Astrocyte (in vitro differentiated cells and primary cell): ENCODE results near the gene APBA3. TPM values are rescaled to one million over a fixed set of nuclear protein-coding genes. Genes with fewer than 3 reads are reported as not detected.
A peak's percentile ranks its signal among the peaks of the same experiment; 100 is the strongest.

Experiments used
- DNase-seq: peaks from one replicate; pipeline ENCODE4 v3.0.0-alpha.2; 2010; ENCODE audit warnings: low read depth
- FAIRE-seq: peaks from 2 replicates; lab custom pipeline; 2011; peaks lifted over from hg19 to GRCh38; lab: Jason Lieb, UNC
- H2AFZ ChIP-seq: 2 replicates; pipeline ENCODE4 v1.6.0; 2012; ENCODE audit warnings: low read depth, low read length, inconsistent platforms
- H3K27ac ChIP-seq: 2 replicates; pipeline ENCODE4 v1.5.1; 2011; ENCODE audit warnings: low read depth, low read length, inconsistent platforms
- H3K27me3 ChIP-seq: 2 replicates; pipeline ENCODE4 v1.6.0; 2011; ENCODE audit warnings: low read length, inconsistent platforms; ENCODE audit not compliant: insufficient read depth
- H3K36me3 ChIP-seq: 2 replicates; pipeline ENCODE4 v1.5.1; 2011; ENCODE audit warnings: low read length, inconsistent platforms; ENCODE audit not compliant: insufficient read depth
- H3K4me1 ChIP-seq: 2 replicates; pipeline ENCODE4 v1.5.1; 2011; ENCODE audit warnings: low read length, inconsistent platforms; ENCODE audit not compliant: insufficient read depth
- H3K4me2 ChIP-seq: 2 replicates; pipeline ENCODE4 v1.6.0; 2012; ENCODE audit warnings: low read length, inconsistent platforms
- H3K4me3 ChIP-seq: 2 replicates; pipeline ENCODE4 v1.5.1; 2011; ENCODE audit warnings: low read depth, mild to moderate bottlenecking, low read length, inconsistent platforms; ENCODE audit not compliant: insufficient read depth
- H3K79me2 ChIP-seq: 2 replicates; pipeline ENCODE4 v1.6.0; 2012; ENCODE audit warnings: mild to moderate bottlenecking, low read length, inconsistent platforms; ENCODE audit not compliant: insufficient read depth
- H3K9ac ChIP-seq: 2 replicates; pipeline ENCODE4 v1.6.0; 2012; ENCODE audit warnings: mild to moderate bottlenecking, low read length, inconsistent platforms
- H3K9me3 ChIP-seq: 2 replicates; pipeline ENCODE4 v1.5.1; 2012; ENCODE audit warnings: low read depth, mild to moderate bottlenecking, low read length, inconsistent platforms; ENCODE audit not compliant: insufficient read depth
- H4K20me1 ChIP-seq: 2 replicates; pipeline ENCODE4 v1.6.0; 2012; ENCODE audit warnings: low read length, inconsistent platforms; ENCODE audit not compliant: insufficient read depth
- H3K27ac Mint-ChIP-seq: one replicate; pipeline ENCODE4 v1.8.0; 2021; ENCODE audit warnings: mild to moderate bottlenecking, mixed read lengths; ENCODE audit not compliant: unreplicated experiment
- H3K27me3 Mint-ChIP-seq: one replicate; pipeline ENCODE4 v1.8.0; 2021; ENCODE audit warnings: low read depth, mixed read lengths; ENCODE audit not compliant: unreplicated experiment
- H3K36me3 Mint-ChIP-seq: one replicate; pipeline ENCODE4 v1.8.0; 2021; ENCODE audit warnings: low read depth, mixed read lengths; ENCODE audit not compliant: unreplicated experiment
- H3K4me1 Mint-ChIP-seq: one replicate; pipeline ENCODE4 v1.8.0; 2021; ENCODE audit warnings: low read depth, mixed read lengths; ENCODE audit not compliant: unreplicated experiment
- H3K4me3 Mint-ChIP-seq: one replicate; pipeline ENCODE4 v1.8.0; 2021; ENCODE audit warnings: mild to moderate bottlenecking, moderate library complexity, mixed read lengths; ENCODE audit not compliant: unreplicated experiment
- H3K9me3 Mint-ChIP-seq: one replicate; pipeline ENCODE4 v1.8.0; 2021; ENCODE audit warnings: mild to moderate bottlenecking, mixed read lengths; ENCODE audit not compliant: unreplicated experiment
- EZH2 ChIP-seq: IDR thresholded peaks from 2 replicates; pipeline ENCODE4 v1.6.1; 2012; ENCODE audit warnings: mild to moderate bottlenecking, low read length, inconsistent platforms; ENCODE audit not compliant: insufficient read depth
- total RNA-seq: library from RNA; stranded (reverse); gene quantifications from 2 replicates; pipeline ENCODE4 v1.2.1, GENCODE V29; 2021
- TF ChIP-seq, protein P1 (sequence below): IDR thresholded peaks from 2 replicates; pipeline ENCODE4 v1.5.1; 2011; ENCODE audit warnings: low read depth, mild to moderate bottlenecking, inconsistent platforms, low read length, moderate library complexity; ENCODE audit not compliant: insufficient read depth

The APBA3 gene
- total RNA-seq, 1 donor from 2014 or later: 16.5 TPM

DNA sequence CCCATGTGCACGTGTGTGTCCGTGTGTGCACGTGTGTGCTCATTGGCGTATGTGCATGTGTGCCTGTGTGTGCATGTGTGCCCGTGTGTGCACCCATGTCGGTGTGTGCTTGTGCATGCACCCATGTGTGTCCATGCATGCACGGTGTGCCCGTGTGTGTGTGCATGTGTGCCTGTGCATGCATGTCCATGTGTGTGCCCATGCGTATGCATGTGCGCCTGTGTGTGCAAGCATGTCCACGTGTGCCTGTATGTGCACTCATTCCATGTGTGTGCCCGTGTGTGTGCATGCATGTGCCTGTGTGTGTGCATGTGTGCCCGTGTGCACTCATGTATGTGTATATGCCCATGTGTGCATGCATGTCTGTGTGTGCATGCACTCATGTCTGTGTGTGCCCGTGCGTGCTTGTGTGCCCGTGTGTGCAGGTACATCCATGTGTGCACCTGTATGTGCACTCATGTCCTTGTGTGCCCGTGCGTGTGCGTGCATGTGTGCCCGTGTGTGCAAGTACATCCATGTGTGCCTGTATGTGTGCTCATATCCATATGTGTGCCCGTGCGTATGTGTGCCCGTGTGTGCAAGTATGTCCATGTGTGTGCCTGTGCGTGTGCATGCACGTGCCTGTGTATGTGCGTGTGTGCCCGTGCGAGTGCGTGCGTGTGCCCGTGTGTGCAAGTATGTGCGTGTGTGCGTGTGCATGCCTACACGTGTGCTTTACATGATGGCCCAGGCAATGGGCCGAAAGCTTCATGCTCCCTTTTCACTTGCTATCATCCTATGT, 46.3 kb upstream of the APBA3 start:
- H3K36me3 Mint-ChIP-seq: no peaks in the 10 kb centered on the region
- no peaks in the 10 kb centered on the region for H3K9me3 Mint-ChIP-seq
- H3K9ac ChIP-seq: no peak overlapping the region
- H3K4me3 Mint-ChIP-seq: no peak overlapping the region
- H3K4me1 Mint-ChIP-seq: peaks cover 2% of the 10 kb centered on the region
- H3K4me2 ChIP-seq: no peak overlapping the region
- peak overlapping the region; percentile 34 for H3K27ac Mint-ChIP-seq
- no peak overlapping the region for H3K4me3 ChIP-seq
- no peaks in the 10 kb centered on the region for H3K9me3 ChIP-seq
- peaks cover 21% of the 10 kb centered on the region for H3K27me3 Mint-ChIP-seq
- H3K27ac ChIP-seq: no peak overlapping the region
- peaks cover 4% of the 10 kb centered on the region for H3K27me3 ChIP-seq
- H3K4me1 ChIP-seq: no peaks in the 10 kb centered on the region
- no peaks in the 10 kb centered on the region for H4K20me1 ChIP-seq
- no peaks in the 10 kb centered on the region for H3K36me3 ChIP-seq
- DNase-seq: no peak
- H2AFZ ChIP-seq: no peak overlapping the region
- no peak for TF ChIP-seq EZH2
- TF ChIP-seq, protein P1, sequence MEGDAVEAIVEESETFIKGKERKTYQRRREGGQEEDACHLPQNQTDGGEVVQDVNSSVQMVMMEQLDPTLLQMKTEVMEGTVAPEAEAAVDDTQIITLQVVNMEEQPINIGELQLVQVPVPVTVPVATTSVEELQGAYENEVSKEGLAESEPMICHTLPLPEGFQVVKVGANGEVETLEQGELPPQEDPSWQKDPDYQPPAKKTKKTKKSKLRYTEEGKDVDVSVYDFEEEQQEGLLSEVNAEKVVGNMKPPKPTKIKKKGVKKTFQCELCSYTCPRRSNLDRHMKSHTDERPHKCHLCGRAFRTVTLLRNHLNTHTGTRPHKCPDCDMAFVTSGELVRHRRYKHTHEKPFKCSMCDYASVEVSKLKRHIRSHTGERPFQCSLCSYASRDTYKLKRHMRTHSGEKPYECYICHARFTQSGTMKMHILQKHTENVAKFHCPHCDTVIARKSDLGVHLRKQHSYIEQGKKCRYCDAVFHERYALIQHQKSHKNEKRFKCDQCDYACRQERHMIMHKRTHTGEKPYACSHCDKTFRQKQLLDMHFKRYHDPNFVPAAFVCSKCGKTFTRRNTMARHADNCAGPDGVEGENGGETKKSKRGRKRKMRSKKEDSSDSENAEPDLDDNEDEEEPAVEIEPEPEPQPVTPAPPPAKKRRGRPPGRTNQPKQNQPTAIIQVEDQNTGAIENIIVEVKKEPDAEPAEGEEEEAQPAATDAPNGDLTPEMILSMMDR: no peak
- no peaks in the 10 kb centered on the region for H3K79me2 ChIP-seq
- FAIRE-seq: no peak

DNA sequence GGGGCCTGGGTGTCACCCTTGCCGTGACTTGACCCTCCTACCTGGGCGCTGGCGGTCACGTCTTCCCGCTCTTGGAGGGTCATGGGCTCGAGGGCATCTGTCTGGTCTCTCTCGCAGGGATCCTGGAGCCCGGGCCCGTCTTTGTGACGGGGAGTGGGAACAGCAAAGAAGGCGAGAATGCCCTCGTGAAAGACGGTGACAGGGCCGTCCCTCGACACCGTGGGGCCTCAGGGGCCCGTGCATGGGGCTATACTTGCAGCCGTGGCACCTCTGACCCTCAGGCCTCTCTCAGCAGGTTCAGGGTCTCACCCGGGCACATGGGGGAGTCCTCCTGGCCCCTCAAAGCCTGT, 45.6 kb upstream of the APBA3 start:
- Mint-ChIP-seq H3K27me3 (peaks cover 25% of the 10 kb centered on the region), H3K4me3 (no peak overlapping the region), H3K27ac (no peak overlapping the region), H3K36me3 (no peaks in the 10 kb centered on the region), H3K9me3 (no peaks in the 10 kb centered on the region), H3K4me1 (no peaks in the 10 kb centered on the region)
- no peak for FAIRE-seq
- no peak overlapping the region for H2AFZ ChIP-seq
- TF ChIP-seq, protein P1: no peak
- no peak for TF ChIP-seq EZH2
- no peaks in the 10 kb centered on the region for H3K36me3 ChIP-seq
- no peak overlapping the region for H3K4me2 ChIP-seq
- peaks cover 4% of the 10 kb centered on the region for H3K27me3 ChIP-seq
- H3K4me1 ChIP-seq: no peaks in the 10 kb centered on the region
- no peaks in the 10 kb centered on the region for H3K9me3 ChIP-seq
- no peak overlapping the region for H3K4me3 ChIP-seq
- no peak overlapping the region for H3K27ac ChIP-seq
- H3K79me2 ChIP-seq: no peaks in the 10 kb centered on the region
- DNase-seq: no peak
- no peaks in the 10 kb centered on the region for H4K20me1 ChIP-seq
- no peak overlapping the region for H3K9ac ChIP-seq

DNA sequence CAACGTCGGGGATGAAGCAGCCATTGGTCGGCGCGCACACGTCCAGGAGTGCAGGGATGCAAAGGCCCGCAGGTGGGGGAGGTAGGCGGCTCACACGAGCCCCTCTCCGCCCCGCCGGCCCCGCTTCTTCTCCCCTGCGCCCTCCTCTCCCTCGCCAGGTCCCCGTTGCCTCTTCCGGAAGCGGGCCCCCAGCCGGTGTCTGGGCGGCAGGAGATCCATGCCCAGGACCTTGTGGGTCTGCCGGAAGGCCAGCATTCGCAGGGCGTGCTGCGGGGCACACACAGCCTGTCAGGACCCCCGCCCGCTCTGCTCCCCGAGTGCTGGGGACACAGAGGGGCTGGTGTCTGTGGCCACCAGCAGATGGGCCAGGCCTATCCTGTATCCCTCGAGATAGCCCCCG, 44.4 kb upstream of the APBA3 start:
- Histone ChIP-seq H3K36me3 (no peaks in the 10 kb centered on the region), H3K9ac (no peak overlapping the region), H3K4me2 (no peak overlapping the region), H3K27ac (no peak overlapping the region), H3K79me2 (no peaks in the 10 kb centered on the region), H2AFZ (no peak overlapping the region), H3K9me3 (no peaks in the 10 kb centered on the region), H3K4me3 (no peak overlapping the region), H3K4me1 (peaks cover 8% of the 10 kb centered on the region), H3K27me3 (peaks cover 16% of the 10 kb centered on the region), H4K20me1 (no peaks in the 10 kb centered on the region)
- no peak overlapping the region for H3K27ac Mint-ChIP-seq
- DNase-seq (no peak), FAIRE-seq (no peak)
- H3K4me3 Mint-ChIP-seq: no peak overlapping the region
- no peak for TF ChIP-seq EZH2
- TF ChIP-seq, protein P1: no peak
- no peaks in the 10 kb centered on the region for H3K4me1 Mint-ChIP-seq
- H3K9me3 Mint-ChIP-seq: no peaks in the 10 kb centered on the region
- H3K36me3 Mint-ChIP-seq: no peaks in the 10 kb centered on the region
- peaks cover 33% of the 10 kb centered on the region for H3K27me3 Mint-ChIP-seq
